Neuron (in vitro differentiated cells): ENCODE data around the gene USP21.

Experiments
- H2AFZ ChIP-seq: one replicate; pipeline ENCODE4 v1.6.1; 2013; ENCODE audit warnings: low read depth, mild to moderate bottlenecking, inconsistent platforms, low read length, moderate library complexity
- H3K27me3 ChIP-seq: one replicate; pipeline ENCODE4 v1.6.1; 2013; ENCODE audit warnings: low read length; ENCODE audit not compliant: insufficient read depth
- H3K36me3 ChIP-seq: one replicate; pipeline ENCODE4 v1.6.1; 2013; ENCODE audit warnings: low read length; ENCODE audit not compliant: insufficient read depth
- H3K4me1 ChIP-seq: one replicate; pipeline ENCODE4 v1.6.1; 2013; ENCODE audit warnings: low read length; ENCODE audit not compliant: insufficient read depth
- H3K4me3 ChIP-seq: 2 replicates; pipeline ENCODE4 v1.5.1; 2013; ENCODE audit warnings: mild to moderate bottlenecking, low read length, moderate library complexity
- H3K9me3 ChIP-seq: one replicate; pipeline ENCODE4 v1.6.1; 2013; ENCODE audit warnings: low read length

Gene USP21

DNA sequence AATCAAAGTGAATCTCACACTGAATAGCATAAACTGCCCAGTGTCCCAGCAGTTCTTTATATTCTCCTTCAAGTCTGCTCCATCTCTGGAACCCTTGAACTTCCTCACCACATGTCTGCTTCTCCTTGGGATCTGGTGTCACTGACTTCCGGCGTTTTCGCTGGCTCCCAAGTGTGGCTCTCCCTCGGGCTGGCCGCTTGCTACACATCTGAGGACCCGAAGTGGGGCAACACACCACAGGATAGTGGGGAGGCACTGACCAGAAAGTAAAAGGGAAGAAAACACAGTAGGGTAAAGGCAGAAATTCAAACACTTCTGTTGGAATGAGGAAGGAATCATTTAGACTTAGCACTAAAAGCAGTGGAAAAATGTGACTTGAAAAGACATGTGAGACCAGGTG lies 36.3 kb upstream of the USP21 start:
- peaks cover 67% of the 10 kb centered on the region for H3K36me3 ChIP-seq

DNA sequence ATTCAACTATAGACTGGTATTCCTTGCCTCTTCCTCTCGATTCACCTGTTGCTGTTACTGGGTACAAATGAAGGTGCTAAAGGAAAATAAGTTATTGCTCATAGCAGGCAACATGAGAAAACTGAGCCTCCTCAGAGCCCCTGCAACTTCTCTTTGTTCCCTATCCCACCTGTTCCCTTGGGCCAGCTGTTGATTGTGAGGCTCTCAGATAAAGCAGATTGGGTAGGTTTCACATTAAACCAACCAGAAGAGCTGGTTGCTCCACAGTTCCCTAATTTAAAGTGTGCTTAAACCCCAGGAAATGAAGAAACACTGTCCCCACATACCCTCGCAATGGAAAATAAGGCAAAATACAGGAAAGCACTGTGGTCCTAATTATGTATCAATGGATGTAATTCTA lies 31.7 kb upstream of the USP21 start:
- peaks cover 20% of the 10 kb centered on the region for H3K4me1 ChIP-seq
- no peak overlapping the region for H3K4me3 ChIP-seq
- no peak overlapping the region for H2AFZ ChIP-seq
- H3K9me3 ChIP-seq, result no peaks in the 10 kb centered on the region
- peaks cover 57% of the 10 kb centered on the region for H3K36me3 ChIP-seq
- H3K27me3 ChIP-seq, result no peaks in the 10 kb centered on the region

More for the DNA sequence above, 36.3 kb upstream of the USP21 start:
- H3K4me1 ChIP-seq, result peaks cover 15% of the 10 kb centered on the region
- H3K4me3 ChIP-seq, result no peak overlapping the region
- H3K27me3 ChIP-seq, result no peaks in the 10 kb centered on the region
- H3K9me3 ChIP-seq, result no peaks in the 10 kb centered on the region
- no peak overlapping the region for H2AFZ ChIP-seq

DNA sequence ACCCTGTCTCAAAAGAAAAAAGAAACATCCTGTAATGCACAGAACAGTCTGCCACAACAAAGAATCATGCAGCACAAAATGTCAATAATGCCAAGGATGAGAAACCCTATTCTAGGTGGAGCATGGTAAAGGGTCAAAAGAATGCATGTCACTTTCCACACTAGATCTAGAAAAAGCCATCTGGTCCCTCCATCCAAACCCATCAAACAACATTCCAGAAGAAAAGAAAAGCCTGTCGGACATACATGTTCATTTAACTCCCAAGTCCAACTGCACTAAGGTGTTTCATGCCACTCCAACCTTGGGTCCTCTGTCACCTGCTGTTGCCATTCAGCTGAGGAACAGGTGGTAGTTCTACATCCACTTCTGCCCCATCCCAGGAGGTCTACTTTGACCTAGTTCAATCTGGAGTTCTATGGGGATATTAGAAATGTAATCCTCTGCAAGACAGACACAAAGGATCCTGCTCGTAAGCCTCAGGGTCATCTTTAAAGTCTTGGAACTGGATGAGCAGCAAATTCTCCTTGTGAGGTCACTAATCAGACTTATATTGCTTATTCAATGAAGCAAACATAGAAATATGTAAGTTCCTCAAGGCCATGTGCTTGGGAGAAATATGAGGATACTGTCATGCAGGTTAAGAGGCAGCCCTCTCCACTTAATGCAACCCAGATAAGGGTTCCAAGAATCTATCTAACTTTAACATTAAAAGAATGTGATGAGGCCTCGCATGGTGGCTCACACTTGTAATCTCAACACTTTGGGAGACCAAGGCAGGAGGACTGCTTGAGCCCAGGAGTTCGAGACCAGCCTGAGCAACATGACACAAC lies 30.5 kb upstream of the USP21 start:
- no peak overlapping the region for H2AFZ ChIP-seq
- H3K4me3 ChIP-seq, result no peak overlapping the region
- peaks cover 23% of the 10 kb centered on the region for H3K4me1 ChIP-seq
- peaks cover 48% of the 10 kb centered on the region for H3K36me3 ChIP-seq
- no peaks in the 10 kb centered on the region for H3K9me3 ChIP-seq
- no peaks in the 10 kb centered on the region for H3K27me3 ChIP-seq

DNA sequence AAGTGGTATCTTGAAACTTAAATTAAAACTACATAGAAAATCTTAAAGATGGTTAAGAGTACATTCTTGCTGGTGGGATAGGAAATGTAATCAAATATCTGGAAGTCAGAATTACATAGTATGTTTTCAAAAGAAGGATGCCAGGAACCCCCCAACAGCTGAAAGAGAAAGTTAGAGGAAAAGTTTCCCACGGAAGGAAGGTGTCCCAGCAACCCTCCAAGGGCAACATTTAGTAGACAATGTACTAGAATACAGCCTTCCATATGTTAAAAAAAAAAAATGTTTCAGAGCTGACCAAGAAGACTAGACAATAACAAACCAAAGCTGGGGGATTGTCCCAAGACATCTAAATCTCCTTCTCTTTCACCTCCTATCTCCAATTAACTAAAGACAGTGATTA lies 29.0 kb upstream of the USP21 start:
- Histone ChIP-seq H3K27me3 (no peaks in the 10 kb centered on the region), H3K36me3 (peaks cover 34% of the 10 kb centered on the region), H3K9me3 (no peaks in the 10 kb centered on the region), H3K4me1 (peaks cover 23% of the 10 kb centered on the region), H3K4me3 (no peak overlapping the region), H2AFZ (no peak overlapping the region)

DNA sequence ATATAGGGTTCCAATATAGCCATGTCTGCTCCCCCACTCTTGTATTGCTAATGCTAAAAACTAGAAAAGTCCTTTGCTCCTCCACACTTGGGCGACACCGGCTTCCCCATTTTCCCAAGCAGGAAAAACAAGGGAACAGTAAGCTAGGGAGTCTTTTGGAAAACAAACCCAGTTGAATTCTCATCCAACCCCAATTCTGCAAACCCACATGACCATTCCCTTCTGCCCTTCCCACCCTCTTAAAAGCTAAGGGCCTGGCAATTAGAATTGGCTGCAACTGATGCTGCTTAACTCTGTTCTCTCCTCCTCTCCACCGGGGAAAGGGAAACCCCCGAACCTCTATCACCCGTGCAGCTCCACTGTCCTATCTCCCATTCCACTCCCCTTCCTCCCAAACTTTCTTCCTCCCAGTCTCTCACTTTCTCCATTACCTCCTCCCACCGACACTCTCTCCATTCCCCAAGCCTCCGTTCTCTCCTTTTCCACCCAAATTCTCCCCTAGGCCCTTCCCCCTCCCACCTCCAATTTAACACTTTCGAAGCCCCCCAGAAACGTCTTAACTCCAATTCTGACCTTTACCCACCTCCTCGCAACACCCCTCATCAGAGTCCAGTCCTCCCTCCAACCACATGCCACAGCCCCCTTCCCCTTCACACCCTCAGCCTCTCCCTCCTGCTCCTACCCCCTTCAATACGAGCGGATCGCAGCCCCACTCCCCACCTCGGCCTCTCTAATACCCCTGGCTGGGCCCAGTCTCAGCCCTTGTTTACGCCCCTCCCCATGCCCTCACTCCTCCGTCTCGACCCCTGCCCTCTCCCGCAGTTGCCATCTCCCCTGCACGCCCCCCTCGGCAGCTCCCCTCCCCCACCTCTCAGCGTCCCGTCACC lies 27.5 kb upstream of the USP21 start:
- peaks cover 25% of the 10 kb centered on the region for H3K36me3 ChIP-seq
- H2AFZ ChIP-seq, result no peak overlapping the region
- peak overlapping the region; percentile 80 for H3K4me3 ChIP-seq
- H3K4me1 ChIP-seq, result peaks cover 23% of the 10 kb centered on the region
- H3K9me3 ChIP-seq, result no peaks in the 10 kb centered on the region
- H3K27me3 ChIP-seq, result no peaks in the 10 kb centered on the region

DNA sequence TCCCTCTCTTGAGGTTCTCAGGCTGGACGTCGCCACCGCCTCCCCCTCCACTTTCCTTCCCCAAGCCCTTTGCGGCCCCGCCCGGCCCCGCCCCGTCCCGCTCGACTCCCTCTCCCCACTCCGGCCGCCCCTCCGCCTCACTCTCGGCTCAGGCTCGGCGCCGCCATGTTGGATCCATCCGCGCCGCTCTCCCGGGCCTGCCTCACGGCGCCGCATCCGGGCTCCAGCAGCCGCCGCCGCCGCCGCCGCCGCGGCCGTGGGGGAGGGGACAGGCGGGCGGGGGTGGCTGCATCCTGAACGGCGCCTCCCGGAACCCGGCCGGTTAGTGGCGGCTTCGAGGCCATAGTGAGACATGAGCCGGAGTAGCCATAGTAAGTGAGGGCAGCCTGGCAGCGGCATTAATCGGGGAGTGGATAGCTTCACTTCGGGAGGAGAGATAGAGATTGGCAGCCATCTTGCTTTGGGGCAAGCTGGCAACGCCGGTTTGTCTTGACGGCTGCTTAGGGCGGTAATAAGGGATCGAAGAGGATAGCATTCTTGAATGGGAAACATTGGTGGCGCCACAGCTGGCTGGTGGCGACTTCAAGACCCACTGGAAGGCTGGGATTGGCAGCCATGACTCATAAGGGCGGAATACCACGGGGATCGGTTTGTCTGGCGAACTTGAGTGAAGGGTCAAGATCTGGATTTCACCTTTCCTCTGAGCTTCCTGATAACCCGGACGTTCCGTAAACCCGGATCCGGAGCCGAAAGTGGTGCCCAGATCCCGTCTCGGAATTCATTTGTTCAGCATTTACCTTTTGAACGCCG lies 26.7 kb upstream of the USP21 start, which contains the start of gene DEDD:
DEDD (minus strand) TSS at position 258 of the 810 bp plus-strand sequence. CDS start 8,205 bp downstream, outside the sequence.
- Histone ChIP-seq H3K27me3 (no peaks in the 10 kb centered on the region), H3K4me1 (peaks cover 23% of the 10 kb centered on the region), H3K36me3 (peaks cover 23% of the 10 kb centered on the region), H2AFZ (peak within 1 kb of the TSS; percentile 48), H3K9me3 (no peaks in the 10 kb centered on the region), H3K4me3 (peak within 1 kb of the TSS; percentile 80)

DNA sequence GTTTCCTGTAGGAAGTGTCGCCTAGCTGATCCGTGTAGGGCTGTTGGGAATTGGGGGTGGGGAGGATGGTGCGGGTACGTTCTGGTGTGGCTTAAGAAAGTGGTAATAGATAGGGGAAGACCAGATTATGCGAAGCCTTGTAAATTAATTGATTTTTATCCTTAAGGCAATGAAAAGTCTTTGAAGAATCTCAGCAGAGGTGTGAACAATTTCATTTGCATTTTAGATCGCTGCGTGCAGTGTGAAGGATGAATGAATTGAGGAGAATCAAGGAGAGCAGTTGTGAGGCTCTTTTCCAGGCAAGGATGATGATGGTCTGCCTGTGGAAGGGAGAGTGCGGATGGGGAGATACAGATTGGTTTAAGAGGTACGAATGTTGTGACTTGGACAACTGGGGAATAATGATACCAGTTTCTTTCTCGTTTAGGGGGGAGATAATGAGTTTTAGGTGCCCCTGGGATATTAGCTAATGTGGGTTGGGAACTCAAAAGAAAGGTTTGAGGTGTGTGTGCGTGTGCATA lies 26.0 kb upstream of the USP21 start:
- Histone ChIP-seq H3K4me1 (peaks cover 23% of the 10 kb centered on the region), H3K4me3 (peak overlapping the region; percentile 80), H2AFZ (peak overlapping the region; percentile 48), H3K27me3 (no peaks in the 10 kb centered on the region), H3K9me3 (no peaks in the 10 kb centered on the region), H3K36me3 (peaks cover 17% of the 10 kb centered on the region)

DNA sequence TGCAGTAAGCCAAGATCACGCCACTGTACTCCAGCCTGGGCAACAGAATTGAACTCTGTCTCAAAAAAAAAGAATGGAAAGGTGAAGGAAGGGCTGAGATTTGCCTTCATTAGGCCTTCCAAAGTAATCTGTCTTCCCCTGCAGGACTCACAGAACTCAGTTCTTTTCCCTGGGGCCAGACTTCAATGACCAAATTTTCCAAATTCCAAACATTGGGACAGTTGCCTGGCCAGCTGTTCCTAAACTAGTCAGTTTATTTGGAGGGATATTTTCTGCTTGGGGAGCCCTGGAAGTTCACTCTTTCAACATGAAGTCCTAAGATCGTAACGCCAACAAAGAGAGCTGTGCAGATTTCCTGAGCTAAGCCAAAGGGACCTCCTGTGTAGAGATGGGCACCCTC lies 21.4 kb upstream of the USP21 start:
- Histone ChIP-seq H3K27me3 (no peaks in the 10 kb centered on the region), H3K9me3 (no peaks in the 10 kb centered on the region), H3K36me3 (no peaks in the 10 kb centered on the region), H3K4me1 (peaks cover 4% of the 10 kb centered on the region), H2AFZ (no peak overlapping the region), H3K4me3 (no peak overlapping the region)

DNA sequence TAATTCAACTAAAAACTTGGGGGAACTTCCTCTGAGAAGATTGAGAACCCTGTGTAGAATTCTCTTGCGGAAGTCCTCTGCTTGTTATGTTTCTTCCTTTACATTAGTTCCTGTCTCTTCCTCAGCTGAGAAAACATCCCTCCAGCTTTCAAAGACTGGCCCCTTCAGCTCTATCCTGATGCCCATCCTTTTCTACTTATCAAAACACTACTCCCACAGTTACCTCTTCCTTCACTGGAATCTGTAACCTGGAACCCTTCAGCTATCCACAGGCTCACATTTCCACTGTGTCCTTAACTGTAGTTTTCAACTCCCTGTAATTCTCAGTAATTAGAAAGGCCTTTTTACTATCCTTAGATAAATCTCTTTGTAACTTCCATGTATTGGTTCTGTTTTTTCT lies 20.9 kb upstream of the USP21 start:
- Histone ChIP-seq H3K4me3 (no peak overlapping the region), H3K4me1 (peaks cover 4% of the 10 kb centered on the region), H3K9me3 (no peaks in the 10 kb centered on the region), H3K27me3 (no peaks in the 10 kb centered on the region), H2AFZ (no peak overlapping the region), H3K36me3 (no peaks in the 10 kb centered on the region)

DNA sequence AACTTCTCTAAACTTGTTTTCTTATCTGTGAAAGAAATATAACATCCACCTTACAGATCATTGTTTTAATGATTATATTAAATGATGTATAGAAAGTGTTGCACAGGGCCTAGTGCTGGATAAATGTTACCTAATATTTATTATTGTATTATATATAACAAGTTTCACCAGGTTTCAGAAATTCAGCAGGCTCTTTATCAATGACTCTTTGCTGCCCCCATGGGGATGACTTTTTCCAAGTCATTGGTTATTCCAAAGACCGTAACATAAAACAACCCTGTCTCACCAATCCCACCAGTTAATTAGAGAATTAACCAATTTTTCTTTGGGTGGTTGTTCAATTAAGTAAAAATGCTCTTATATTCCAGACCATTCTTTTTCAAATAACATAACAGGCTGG lies 19.5 kb upstream of the USP21 start:
- Histone ChIP-seq H3K27me3 (no peaks in the 10 kb centered on the region), H3K9me3 (no peaks in the 10 kb centered on the region), H3K36me3 (no peaks in the 10 kb centered on the region), H2AFZ (no peak overlapping the region), H3K4me3 (no peak overlapping the region), H3K4me1 (no peaks in the 10 kb centered on the region)

DNA sequence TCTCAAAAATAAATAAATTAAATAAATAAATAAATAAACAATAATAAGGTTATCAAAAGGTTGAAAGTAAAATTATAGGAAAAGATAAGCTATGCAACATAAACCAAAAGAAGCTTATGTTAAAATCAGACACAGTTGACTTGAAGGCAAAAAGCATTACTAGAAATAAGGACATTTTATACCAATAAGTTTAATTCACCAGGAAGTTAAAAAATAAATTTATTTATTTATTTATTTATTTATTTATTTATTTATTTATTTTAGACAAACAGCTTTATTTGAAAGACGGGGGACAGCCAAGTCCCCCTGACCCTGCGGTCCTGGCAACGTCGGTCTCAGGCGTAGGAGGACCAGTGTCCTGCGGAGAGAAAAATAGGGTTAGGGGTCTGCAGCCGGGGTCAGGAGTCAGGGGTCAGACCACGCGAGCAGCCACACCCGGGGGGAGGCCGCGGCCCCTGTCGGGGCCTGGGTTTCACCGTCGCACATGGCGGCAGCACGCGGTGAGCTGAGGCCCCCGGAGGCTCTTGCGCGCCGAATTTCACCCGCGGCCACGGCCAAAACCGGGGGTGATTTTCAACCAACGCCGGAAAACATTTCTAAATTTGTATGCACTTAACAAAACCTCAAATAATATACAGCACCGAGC lies 18.4 kb upstream of the USP21 start:
- H3K9me3 ChIP-seq, result no peaks in the 10 kb centered on the region
- no peaks in the 10 kb centered on the region for H3K4me1 ChIP-seq
- H3K4me3 ChIP-seq, result no peak overlapping the region
- no peaks in the 10 kb centered on the region for H3K27me3 ChIP-seq
- H2AFZ ChIP-seq, result no peak overlapping the region
- H3K36me3 ChIP-seq, result no peaks in the 10 kb centered on the region

DNA sequence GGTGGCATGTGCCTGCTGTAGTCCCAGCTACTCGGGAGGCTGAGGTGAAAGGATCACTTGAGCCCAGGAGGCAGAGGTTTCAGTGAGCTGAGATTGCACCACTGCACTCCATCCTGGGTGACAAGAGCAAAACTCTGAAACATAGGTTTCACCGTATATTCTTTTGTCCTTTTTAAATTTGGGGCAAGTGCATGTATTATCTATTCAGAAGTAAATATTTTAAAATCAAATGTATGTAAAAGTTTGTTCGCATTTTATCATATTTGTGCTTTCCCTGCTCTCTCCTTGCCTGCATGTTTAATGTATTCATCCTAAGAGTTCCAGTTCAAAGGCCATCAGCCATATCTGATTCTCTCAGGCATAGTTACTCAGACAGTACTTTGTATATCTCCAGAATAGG lies 13.5 kb upstream of the USP21 start:
- Histone ChIP-seq H2AFZ (no peak overlapping the region), H3K27me3 (no peaks in the 10 kb centered on the region), H3K36me3 (no peaks in the 10 kb centered on the region), H3K9me3 (no peaks in the 10 kb centered on the region), H3K4me3 (no peak overlapping the region), H3K4me1 (no peaks in the 10 kb centered on the region)
